Stimulated activated CD8-positive, alpha-beta memory T cell treated with anti-CD3 and anti-CD28 coated beads, Interleukin-12 subunit alpha, Interleukin-12 subunit beta, amount 100 ng/mL, for 4 hours (primary cell): ENCODE results near the gene CBLN3.

Experiments used
- DNase-seq: peaks from one replicate; pipeline ENCODE4 v3.0.0-alpha.2; 2020; ENCODE audit warnings: low read depth

CBLN3 gene

DNA sequence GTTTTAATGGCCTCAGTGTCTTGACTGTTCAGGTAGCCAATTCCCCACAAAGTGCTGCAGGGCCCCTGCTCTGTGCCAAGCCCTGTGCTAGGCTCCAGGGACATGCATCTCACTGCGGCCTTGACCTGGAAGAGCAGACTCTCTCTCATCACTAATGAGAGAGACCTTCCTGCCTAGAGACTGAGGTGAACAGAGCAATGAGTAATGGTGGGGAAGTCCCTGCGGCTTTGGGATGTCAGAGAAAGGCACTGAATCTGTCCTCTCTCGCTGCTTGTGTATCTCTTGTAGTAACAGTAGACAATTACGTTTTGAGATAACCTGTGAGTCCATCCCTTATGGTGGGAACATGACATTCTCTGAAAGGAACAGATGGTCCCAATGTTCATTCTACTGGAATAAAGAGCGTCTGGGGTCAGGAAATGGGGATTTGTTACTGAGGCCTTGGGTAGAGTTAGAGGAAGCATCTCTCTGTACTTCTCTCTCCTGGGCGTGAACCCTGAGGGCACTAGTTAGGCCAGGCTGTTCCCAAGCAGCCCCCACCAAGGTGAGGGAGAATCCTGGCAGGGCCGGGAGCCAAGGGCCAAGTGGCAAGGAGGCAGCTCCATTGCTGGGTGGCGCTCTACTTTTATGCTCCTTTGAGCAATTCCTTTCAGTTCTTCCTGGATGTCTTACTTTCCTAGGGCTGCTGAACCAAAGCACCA lies 48.0 kb downstream of the CBLN3 start:
- DNase-seq: no peak

DNA sequence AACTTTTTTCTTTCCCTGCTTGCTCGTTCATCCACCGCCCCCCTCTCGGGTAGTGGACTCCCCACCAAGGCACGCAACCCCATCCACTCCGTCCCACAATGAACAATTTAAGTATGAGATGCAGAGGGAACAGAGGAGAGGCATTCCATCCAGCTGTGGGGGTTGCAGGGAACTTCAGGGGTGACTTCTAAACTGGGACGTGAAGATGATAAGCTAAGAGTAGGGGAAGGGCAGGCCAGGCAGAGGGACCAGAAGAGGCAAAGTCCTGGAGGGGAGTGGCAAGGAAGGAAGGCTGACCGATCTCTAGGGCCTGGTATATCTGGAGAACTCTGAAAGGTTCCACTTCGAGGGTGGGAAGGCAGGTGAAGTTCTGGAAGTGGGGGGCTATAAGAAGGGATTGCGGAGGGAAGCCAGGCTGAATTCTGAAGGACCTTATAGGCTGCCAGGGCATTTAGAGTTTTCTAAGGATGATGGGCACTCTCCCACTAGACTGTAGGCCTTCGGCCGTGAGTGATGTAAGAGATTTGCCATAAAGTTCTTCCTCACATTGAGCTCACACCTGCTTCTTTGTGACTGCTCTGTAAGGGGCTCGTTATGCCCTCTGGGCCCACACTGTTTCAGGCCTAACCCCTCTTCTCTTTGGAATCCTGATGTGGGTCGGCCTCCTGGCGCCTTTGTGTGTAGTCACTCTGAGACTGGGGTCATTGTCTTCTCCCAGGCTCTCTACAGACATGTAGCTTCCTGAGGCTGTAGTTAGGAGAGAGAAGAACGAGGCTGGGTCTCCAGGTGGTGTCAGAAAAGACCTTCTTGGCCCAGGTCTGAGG lies 49.3 kb downstream of the CBLN3 start:
- no peak for DNase-seq

DNA sequence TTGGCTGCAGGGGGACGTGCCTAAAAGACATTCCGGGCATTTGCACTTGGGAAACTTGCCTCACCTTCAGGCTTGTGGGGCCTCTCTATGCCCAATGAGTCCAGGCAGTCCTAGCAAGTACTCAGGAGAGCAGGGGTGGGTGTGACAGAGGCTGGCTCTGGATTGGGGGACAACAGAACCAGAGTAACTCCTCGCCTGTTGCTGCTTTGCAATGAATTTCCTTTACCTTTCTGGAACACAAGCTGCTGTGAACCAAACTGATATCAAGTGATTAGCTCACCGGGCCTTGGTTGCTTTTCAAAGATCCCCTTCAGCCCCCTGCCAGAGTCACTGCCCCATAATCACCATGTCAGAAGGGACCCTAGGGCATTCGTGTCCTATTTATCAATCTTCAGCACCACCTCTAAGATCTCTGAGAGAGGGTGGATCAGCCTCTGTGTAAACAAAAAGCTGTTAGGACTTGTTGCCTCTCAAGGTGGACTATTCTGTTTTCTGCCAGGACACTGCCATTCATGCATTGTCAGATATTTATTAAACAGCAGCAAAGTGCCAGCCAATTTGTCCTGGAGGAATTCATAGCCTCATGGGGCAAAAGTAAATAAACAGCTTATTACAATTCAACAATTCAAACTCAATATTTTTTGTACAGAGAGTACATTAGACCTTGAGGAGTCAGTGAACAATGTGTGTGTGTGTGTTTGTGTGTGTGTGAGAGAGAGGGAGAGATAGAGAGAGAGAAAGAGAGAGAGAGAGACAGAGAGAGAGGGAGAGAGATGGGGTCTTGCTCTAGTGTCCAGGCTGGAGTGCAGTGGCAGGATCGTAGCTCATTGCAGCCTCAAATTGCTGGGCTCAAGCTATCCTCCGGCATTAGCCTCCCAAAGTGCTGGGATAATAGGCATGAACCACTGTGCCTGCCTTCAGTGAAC lies 50.2 kb downstream of the CBLN3 start:
- no peak for DNase-seq

DNA sequence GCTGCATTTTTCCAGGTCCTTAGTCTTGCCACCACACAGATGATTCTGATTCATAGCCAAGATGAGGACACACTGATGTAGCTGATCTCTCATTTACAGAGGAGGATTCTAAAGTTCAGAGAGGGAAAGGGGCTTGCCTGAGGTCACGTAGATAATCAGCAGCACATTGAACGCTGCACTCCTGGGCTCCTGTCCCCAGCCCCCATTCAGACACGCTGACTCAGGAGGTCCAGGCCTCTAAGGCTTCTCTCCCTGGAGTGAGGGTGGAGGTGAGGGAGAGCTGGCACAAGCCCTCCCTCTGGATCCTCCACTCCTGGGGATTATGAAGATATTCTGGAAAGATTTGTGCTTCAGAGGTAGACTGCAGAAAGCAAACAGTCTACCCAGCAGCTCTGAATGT lies 51.1 kb downstream of the CBLN3 start:
- DNase-seq: no peak

DNA sequence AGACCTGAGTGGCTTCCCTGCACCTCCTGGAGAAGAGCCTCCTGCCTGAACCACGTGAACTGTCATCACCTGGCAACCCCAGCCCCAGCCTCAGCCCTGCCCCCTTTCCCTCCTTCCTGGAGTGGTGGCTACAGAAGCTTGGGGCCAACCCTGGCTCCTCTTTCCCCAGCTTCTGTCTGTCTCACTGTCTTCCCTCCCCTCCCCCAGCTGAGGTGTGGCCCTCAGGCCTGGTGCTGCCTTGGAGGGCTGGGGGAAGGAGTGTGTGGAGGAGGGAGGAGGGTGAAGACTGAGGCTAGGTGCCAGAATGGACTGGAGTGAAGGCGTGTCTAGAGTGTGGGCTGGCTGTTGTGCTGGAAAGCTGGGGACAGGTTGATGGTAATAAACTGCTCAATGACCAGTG lies 51.8 kb downstream of the CBLN3 start:
- no peak for DNase-seq

DNA sequence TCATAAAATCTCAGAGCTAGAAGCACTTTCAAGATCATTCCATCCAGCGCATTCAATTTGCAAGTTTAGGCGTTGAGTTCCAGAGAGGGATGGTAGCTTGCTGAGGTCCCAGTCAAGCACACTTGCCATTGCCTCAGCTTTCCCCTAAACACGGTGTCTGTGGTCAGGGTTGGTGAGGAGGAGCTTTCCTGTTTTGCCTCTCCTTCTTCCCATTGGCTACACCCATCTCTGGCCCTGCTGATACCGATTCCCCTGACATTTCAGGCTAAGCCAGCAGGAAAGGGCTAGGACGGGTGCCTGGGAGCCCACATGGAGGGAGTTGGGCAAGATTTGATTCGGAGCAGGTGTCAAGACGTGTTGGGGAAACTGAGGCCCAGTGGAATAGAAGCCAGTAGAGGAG lies 52.3 kb downstream of the CBLN3 start:
- DNase-seq: no peak
